Skin epidermis (tissue), 12 donors: Measurements from ENCODE around the gene HNRNPM.
"Not testable (repeated sequence)": the region's sequence is repeated elsewhere in the genome, so short reads cannot be mapped to it uniquely, and the experiment has no call there.

Experiments used
- H3K27ac ChIP-seq, 21 experiments: fragments of 200-600 bp; sonication (generic) in 11 of 21; one replicate each; pipeline ENCODE4 v1.5.0; 2020; ENCODE audit warnings: mild to moderate bottlenecking in 3 of 21, inconsistent platforms in 2 of 21, moderate library complexity in 2 of 21
- H3K4me3 ChIP-seq, 7 experiments: fragments of 200-600 bp; sonication (generic) in 2 of 7; one replicate each; pipeline ENCODE4 v1.5.0; 2020; ENCODE audit warnings: inconsistent platforms in 2 of 7, mild to moderate bottlenecking in 2 of 7, moderate library complexity in 1 of 7

Gene HNRNPM

GRCh38 chr19:8444677-8445487, at the start of gene HNRNPM:
HNRNPM (plus strand) TSS chr19:8444975; CDS start chr19:8444999, 24 bp downstream.
- Histone ChIP-seq H3K27ac (peak within 1 kb of the TSS; percentile 85 to 100 (median 97)), H3K4me3 (peak within 1 kb of the TSS; percentile 65 to 98 (median 94))

DNA sequence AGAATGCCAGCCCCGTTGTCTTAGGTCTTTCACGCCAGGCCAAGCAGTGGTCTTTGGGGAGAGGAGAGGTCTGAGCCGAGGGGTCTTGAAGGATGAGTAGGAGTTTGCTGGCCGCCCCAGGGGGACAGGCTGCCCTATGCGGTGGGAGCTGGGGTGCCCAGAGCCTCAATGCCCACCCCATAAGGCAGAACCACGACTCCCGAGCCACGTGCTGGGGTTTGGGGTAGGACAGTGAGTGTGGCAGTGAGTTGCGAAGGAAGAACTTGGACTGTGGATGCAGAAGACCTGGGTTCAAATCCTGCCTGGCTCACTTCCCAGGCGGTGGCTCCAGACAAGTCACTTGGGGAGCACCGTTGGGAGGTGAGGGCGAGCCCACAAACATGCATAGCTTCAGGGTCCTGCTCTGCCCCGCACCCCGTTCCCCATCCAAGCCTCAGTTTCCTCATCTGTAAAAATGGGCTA, 49.1 kb upstream of the HNRNPM start:
- peak overlapping the region in 2 of 21 experiments; percentile 41 to 63 for H3K27ac ChIP-seq
- H3K4me3 ChIP-seq: no peak overlapping the region

DNA sequence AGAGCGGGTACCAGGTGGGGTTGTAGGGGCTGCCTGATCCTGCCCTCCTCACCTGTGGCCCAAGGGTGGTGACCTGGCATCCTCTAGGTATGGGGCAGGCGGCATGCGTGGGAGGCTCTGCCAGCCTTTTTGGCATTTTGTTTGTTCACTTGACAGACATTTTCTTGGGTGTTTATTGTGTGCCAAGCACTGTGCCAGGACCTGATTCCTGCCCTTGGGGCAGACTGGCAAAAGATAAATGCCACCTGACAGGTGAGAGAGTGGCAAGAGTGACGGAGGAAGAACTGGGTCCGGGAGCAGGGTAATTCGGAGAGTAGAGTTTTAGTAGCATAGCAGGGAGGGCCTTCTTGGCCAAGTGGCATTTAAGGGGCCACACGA, 48.6 kb upstream of the HNRNPM start:
- Histone ChIP-seq H3K27ac (peak overlapping the region in 4 of 21 experiments; percentile 2 to 41 (median 16)), H3K4me3 (no peak overlapping the region)

- no peak overlapping the region for H3K4me3 ChIP-seq
- H3K27ac ChIP-seq: peak overlapping the region in 8 of 21 experiments; percentile 2 to 46 (median 18)
These were observed 48.1 kb upstream of the HNRNPM start for GRCh38 chr19:8396563-8397203.

GRCh38 chr19:8397271-8397670, 47.5 kb upstream of the HNRNPM start:
- peak overlapping the region in 9 of 21 experiments; percentile 2 to 46 (median 23) for H3K27ac ChIP-seq

GRCh38 chr19:8397746-8398310, 46.9 kb upstream of the HNRNPM start:
- H3K27ac ChIP-seq: peak overlapping the region in 4 of 21 experiments; percentile 4 to 46 (median 43)
- no peak overlapping the region for H3K4me3 ChIP-seq

More at GRCh38 chr19:8397271-8397670, 47.5 kb upstream of the HNRNPM start:
- H3K4me3 ChIP-seq: no peak overlapping the region

DNA sequence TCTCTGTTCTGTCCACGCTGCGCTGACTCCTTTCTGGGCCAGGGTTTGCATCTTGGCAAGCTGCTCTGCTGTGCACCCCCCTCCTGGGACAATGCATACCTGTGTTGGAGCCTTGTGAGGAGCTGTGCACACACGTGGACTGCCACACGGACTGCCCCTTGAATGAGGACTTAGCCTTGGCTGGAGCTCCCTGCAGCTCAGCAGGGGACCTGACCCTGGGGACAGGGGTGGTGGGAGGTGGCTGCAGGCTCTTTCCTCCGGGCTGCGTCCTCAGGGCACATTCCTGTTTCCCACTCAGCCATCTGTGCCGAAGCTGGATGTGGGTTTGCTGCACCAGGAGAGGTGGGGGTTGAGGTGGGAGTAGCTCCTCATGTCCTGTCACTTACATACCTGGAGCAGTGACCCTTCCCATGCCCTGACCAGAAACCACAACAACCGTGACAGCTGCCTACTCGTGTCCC, 46.4 kb upstream of the HNRNPM start:
- no peak overlapping the region for H3K4me3 ChIP-seq
- peak overlapping the region in 1 of 21 experiments; percentile 46 for H3K27ac ChIP-seq

DNA sequence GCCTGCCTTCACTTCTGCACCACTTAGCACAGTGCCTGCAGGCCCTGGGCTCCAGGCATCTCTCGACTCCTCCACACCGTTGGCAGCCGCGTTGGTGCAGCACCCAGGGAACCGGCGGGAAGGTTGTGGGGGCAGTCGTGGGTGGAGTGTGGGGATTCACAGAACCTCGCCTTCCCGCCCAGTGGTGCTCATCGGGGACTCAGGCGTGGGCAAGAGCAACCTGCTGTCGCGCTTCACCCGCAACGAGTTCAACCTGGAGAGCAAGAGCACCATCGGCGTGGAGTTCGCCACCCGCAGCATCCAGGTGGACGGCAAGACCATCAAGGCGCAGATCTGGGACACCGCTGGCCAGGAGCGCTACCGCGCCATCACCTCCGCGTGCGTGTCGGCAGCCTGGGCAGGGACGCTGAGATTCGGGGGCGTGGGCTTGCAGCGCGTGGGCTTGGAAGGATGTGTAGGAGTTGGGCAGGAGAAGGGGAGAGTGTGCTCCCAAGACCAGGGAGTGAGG, 45.0 kb upstream of the HNRNPM start:
- Histone ChIP-seq H3K4me3 (no peak overlapping the region), H3K27ac (no peak overlapping the region)

DNA sequence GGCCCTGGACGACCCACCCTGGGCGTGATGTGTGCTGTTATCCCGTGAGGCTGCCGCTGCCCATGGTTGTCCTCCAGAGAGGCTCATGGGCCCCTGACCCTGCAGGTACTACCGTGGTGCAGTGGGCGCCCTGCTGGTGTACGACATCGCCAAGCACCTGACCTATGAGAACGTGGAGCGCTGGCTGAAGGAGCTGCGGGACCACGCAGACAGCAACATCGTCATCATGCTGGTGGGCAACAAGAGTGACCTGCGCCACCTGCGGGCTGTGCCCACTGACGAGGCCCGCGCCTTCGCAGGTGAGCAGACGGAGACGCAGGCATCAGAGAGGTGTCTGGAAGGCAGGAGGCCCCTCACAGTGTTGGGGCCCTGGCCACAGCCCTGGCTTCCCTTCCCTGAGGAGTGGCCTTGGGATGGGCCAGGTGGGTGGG, 42.8 kb upstream of the HNRNPM start:
- Histone ChIP-seq H3K27ac (no peak overlapping the region), H3K4me3 (no peak overlapping the region)

DNA sequence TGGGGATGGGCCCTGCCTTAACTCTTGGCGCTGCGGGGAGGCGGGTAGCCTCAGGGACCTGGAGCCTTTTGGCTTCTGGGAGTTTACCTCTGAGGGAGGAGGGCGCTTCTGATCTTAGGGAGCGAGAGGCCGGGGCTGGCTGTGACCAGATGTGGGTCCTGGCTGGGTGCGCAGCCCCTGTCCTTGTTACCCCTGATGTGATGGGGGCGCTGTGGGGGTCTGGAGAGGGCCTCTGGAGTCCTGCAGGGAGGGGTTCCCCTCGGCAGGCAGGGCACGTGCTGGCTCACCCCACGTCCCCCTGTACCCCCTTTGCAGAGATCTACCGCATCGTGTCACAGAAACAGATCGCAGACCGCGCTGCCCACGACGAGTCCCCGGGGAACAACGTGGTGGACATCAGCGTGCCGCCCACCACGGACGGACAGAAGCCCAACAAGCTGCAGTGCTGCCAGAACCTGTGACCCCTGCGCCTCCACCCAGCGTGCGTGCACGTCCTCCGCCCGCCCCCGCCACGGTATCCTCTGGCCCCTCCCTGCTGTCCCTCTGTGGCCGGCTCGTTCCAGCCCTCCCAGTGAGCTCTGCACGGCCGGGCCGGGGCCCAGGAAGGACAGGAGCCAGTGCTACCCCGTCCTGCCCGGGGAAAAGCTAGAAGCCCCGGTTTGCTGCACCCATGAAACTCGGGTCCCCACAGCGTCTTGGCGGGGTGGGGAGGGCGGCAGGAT, 41.5 kb upstream of the HNRNPM start:
- Histone ChIP-seq H3K4me3 (no peak overlapping the region), H3K27ac (no peak overlapping the region)

GRCh38 chr19:8403820-8404109, 41.0 kb upstream of the HNRNPM start:
- H3K27ac ChIP-seq: no peak overlapping the region
- no peak overlapping the region for H3K4me3 ChIP-seq

DNA sequence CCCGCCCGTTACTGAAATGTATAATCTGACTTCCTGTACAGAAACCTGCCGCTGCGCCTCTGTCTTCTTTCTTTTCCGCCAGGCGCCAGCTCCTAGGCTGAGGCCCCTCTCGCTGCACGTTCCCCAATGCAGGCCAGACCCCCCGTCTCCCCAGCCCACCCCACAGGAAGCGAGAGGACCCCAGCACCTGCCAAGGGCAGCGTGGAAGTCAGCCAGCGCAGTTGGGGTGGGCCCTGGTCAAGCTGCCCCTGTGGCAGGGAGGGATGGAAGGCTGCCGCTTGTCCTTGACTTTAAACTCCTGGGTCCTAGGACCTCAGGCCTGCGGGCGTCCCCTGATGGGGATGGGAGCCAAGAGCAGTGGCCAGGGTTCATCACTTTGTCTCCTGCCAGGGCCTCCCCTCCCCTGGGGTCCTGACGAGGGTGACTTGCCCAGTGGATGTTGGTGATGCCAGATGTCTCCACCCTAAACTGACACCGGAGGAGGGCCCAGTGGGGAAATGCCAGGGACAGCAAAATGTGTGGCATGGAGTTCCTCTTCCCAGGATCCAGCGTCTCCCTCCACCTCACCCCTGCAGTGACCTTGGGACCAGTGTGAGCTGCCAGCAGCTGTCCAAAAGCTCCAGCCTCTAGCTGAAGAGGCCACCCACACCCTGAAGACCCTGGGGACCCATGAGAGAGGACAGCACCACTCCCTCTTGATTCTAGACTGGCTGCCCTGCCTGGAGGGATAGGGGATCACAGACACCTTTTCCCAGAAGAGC, 40.2 kb upstream of the HNRNPM start:
- H3K27ac ChIP-seq: peak overlapping the region in 1 of 21 experiments; percentile 16
- no peak overlapping the region for H3K4me3 ChIP-seq

DNA sequence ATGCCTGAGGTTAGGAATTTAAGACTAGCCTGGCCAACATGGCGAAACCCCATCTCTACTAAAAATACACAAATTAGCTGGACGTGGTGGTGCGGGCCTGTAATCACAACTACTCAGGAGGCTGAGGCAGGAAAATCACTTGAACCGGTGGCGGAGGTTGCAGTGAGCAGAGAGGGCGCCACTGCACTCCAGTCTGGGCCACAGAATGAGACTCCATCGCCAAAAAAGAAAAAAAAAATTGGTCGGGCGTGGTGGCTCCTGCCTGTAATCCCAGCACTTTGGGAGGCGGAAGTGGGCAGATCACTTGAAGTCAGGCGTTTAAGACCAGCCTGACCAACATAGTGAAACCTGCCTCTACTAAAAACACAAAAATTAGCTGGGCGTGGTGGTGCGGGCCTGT, 34.1 kb upstream of the HNRNPM start:
- H3K4me3 ChIP-seq, H3K27ac ChIP-seq: not testable (repeated sequence)

- Histone ChIP-seq H3K4me3 (peak within 1 kb of the TSS; percentile 41 to 88 (median 80)), H3K27ac (peak within 1 kb of the TSS; percentile 8 to 91 (median 77))
These were observed 31.8 kb upstream of the HNRNPM start, which contains the start of gene MARCHF2 for GRCh38 chr19:8412783-8413628. MARCHF2 (plus strand) TSS chr19:8413305; CDS start chr19:8421841, 8,536 bp downstream.

DNA sequence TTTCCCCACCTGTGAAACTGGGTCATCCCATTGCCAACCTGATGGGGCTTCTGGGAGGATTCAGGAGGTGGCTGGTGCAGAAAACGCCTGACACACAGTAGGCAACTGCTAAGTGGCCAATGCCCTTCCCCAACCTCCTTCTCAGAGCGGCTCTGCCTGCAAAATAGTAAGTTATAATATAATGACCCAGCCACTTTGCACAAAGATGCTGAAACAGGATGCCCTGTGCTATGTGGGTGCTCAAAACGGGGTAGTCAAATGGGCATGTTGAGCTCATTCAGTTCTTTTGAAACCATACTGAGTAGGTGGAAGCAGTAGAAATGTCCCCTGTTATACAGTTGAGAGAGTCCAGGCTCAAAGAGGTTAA, 31.2 kb upstream of the HNRNPM start:
- Histone ChIP-seq H3K27ac (peak overlapping the region; percentile 8 to 91 (median 77)), H3K4me3 (peak overlapping the region; percentile 41 to 88 (median 80))

DNA sequence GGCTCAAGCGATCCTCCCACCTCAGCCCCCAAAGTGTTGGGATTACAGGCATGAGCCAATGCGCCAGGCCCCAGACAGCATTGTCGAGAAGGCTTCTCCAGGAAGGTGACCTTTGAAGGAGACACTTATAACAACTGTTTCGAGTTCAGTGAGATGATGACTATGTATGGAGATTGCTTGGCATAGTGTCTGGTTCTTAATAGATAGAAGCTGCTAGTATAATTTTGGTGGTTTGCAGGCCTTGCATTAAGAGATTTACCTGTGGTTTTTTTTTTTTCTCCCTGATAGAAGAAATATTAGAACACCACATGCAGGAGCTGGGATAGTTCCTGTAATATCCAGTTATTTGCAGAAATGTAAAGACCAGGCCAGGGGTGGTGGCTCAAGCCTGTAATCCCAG, 28.0 kb upstream of the HNRNPM start:
- Histone ChIP-seq H3K27ac (peak overlapping the region in 2 of 21 experiments; percentile 2 to 35), H3K4me3 (no peak overlapping the region)

DNA sequence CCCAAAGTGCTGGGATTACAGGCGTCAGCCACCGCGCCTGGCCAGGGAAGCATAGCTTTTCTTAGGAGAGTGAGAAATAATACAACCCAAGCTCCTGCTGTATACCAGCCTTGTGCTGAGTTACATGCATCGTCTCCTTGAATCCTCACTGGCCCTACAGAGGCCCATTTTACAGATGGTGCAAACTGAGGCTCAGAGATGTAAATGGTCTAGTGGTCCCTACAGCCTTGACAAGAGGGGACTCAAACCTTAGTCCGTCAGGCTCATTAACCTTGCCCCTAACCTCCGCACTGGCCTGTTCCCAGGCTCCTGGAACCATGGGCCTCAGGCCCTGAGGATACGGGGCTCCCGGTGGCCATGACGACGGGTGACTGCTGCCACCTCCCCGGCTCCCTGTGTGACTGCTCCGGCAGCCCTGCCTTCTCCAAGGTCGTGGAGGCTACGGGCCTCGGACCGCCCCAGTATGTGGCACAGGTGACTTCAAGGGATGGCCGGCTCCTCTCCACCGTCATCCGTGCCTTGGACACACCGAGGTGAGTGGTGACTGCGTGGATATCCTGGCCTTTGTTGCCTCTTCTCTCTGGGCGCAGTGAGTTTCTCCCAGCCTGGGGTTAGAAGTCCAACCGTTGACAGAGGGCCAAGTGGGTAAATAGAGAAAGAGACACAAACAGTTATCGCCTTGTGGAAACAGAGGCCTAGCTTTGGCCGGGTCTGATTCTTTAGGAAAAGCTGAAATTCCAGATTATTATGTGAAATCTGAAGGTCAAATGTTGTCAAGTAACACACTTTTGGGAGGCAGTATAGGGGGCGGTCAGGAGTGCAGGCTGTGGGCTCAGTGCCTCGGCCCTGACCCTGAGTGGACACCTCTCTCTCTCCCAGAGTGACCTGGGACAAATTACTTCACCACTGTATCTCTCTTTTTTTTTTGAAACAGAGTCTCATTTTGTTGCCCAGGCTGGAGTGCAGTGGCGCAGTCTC, 23.0 kb upstream of the HNRNPM start:
- Histone ChIP-seq H3K4me3 (no peak overlapping the region), H3K27ac (peak overlapping the region in 1 of 21 experiments; percentile 28)
